GM18526 (cell line): ENCODE data around the gene LAMTOR2.

Source experiments
- POLR2A ChIP-seq: IDR thresholded peaks from 3 replicates; pipeline ENCODE4 v1.6.1; 2011; ENCODE audit not compliant: insufficient read length; ENCODE audit errors: extremely low read depth

Gene LAMTOR2

DNA sequence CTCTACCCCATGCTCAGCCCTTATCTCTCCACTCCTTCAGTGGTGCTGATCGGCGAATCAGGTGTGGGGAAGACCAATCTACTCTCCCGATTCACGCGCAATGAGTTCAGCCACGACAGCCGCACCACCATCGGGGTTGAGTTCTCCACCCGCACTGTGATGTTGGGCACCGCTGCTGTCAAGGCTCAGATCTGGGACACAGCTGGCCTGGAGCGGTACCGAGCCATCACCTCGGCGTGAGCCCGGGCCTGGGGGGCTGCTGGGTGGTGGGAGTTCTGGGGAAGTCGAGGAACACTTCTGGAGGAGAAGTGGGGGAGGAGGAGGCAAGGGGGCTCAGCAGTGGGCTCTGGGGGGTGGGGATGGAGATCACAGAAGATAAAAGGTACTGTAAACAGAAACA lies 11.3 kb downstream of the LAMTOR2 start:
- TF ChIP-seq POLR2A, result no peak

DNA sequence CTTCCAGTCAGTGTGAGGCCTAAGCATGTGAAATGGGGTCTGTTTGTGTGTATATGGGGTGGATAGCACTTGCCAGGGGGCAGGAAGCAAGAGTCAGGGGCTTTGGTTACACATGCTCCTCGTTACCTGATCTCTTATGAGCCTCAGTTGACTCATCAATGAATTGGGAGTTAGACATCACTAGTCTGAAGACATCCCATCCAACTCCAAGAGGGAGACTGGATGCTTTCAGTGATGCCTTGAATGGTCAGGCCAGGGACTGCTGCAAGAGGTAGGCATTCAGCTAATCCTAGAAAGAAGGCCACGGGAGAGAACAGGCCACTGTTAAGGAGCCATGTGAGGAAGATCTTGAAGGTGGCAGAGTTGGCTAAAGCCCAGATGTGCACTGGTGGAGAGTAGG lies 12.7 kb downstream of the LAMTOR2 start:
- TF ChIP-seq POLR2A, result no peak

DNA sequence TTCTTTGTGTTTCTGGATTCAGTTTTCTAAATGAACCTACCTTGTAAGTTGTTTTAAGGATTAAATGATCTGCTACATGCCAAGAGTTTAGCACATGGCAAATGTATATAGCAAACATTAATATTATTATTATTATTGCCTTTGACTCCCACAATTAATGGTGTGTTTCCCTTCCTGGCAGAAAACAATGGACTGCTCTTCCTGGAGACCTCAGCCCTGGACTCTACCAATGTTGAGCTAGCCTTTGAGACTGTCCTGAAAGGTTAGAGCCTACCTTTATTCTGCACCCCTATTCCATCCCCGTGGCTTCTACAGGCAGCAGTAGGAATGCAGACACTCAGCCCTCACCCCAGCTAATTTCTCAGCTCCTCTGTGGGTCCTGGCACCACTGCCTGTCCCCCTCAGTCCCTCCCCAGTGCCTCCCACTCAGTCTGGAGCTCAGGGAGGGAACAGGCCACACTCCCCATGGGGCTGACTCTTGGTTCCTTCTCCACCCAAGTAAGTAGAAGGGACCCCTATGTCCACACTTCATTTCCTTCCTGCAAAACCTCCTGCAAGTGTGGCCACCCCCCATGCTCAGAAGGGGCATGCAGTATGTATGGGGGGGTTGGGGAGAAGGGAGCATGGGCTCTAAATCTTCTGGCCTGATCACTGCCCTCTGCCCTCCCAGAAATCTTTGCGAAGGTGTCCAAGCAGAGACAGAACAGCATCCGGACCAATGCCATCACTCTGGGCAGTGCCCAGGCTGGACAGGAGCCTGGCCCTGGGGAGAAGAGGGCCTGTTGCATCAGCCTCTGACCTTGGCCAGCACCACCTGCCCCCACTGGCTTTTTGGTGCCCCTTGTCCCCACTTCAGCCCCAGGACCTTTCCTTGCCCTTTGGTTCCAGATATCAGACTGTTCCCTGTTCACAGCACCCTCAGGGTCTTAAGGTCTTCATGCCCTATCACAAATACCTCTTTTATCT lies 15.2 kb downstream of the LAMTOR2 start:
- no peak for TF ChIP-seq POLR2A

DNA sequence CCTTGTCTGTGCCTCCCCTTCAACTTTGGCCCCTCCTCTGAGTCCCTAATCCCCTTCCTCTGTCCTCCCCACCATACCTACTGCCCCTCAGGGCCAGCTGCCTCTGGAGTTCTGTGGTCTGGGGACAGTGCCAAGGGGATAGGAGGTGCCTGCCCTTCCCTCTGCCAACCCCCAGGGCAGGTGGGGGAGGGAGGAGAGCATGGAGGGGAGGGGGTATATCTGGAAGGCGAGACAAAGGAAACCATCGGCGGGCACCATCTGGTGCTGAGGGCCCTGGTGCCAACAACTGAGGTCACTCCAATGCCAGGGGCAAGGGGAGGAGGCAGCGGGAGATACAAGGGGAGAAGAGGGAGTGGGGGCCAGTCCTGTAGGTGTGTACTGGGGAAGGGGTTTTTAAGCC lies 16.0 kb downstream of the LAMTOR2 start:
- TF ChIP-seq POLR2A, result no peak

DNA sequence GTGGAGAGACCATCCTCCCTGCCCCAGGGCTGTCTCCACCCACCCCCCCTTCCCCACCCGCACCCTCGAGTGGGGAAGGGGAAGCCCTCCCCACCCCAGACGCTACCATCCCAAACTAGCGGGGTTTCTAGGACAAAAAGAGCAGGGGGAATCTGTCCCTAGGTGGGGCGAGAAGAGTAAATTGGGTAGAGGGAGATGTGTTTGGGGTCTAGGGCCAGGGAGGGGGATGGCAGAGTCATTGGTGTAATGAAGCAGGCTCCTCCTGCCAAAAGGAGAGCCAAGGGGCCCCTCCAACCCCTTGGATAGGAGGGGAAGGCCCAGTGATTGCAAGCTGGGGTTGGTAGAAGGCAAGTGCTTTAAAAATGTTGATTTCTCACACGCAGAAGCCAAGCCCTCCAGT lies 17.7 kb downstream of the LAMTOR2 start:
- no peak for TF ChIP-seq POLR2A

DNA sequence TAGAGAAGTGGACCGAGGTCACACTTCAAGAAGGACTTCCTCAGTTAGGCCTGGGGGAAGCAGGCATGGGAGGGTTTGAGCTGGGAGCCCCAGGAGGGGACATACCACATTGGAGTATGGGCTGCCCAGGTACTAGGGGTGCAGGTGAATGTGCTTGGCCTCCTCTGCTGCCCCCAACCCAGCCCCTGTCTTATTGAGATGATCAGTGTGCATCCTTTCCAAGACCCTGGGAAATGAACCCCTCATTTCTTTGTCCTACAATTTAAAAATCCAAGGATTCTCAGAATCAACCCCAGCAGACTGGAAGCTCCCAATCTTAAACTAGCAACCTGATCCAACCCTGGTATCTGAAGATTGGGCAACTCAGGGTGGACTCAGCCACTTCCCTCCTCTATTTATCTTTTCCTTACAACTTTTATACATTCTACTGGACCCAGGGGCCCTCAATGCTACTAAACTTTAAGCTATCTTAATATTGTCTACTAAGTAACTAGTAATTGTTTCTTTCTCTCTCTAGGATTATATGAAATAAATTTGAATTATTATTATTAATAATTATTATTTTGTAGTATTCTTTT lies 18.6 kb downstream of the LAMTOR2 start:
- TF ChIP-seq POLR2A, result no peak

DNA sequence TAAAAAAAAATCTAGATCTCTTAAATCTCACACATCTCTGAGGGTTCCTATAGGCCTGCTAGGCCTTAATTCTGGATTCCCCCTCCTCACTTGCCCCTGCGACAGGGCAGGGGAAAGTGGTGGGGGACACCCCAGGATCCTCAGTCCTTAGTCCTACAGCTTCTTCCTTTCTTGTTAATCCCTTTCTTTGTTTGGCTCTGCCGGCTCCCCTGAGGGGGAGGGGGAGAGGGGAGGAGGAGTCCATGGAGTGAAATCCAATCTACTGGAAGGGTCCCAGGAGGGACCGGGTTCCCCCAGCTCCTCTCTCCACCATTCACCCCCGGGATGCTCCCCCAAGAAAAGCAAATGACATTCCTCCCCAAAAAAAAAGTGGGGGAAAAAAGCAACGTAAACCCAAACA lies 19.2 kb downstream of the LAMTOR2 start:
- TF ChIP-seq POLR2A, result no peak

DNA sequence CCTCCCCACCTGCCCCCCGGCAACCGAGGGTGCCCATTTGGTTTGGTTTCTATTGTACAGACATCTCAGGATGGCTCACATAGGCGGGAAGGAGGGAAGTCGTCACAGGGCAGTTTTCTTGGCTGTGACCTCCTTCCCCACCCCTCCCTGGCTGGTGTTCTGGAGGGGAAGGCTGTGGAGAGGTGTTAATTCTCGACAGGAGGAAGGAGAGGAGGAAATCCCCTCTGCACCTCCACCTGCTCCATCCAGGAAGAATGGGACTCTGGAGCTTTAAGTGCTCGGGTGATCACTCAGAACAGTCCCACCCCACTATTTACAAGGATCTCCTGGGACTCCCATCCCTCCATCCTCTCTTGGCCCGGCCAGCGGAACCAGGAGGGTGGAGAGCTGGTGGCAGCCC lies 20.1 kb downstream of the LAMTOR2 start:
- no peak for TF ChIP-seq POLR2A

DNA sequence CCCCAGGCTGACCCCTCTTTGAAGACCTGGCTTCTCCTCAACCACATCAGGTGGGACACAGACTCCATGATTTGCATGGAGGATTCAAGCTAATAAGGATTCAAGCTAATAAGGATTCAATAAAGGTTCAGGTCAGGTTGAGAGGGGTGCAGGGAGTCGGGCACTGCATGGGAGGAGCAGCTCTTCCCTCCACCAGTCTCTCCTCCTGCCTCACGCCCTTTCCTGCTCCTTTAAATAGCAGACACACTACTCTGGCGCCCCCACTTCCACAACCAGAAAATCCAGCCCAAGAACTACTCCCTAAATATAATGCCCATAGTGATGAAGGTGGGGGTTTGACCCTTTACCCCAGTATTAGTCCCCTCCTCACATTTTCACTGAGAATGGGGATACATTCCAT lies 20.6 kb downstream of the LAMTOR2 start:
- no peak for TF ChIP-seq POLR2A

DNA sequence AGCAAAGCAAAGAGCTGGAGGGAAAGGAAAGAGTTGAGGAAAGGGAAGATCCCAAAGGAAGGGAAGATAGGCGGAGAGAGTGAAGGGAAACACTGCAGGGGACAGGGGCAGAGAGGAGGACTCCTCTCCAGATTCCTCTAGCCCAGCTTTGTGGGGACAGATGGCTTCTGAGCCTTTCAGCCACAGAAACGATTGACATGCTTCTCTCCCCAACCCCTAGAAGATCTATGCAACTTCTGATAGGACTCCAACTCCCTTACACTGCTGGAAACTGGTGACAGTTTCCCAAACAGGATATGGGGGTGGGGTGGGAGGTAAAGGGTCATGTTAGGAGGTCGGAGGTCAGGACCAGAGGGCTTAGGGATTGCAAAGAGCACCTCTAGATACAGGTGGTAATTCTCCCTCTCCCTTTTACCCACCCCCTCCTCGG lies 21.2 kb downstream of the LAMTOR2 start:
- no peak for TF ChIP-seq POLR2A

DNA sequence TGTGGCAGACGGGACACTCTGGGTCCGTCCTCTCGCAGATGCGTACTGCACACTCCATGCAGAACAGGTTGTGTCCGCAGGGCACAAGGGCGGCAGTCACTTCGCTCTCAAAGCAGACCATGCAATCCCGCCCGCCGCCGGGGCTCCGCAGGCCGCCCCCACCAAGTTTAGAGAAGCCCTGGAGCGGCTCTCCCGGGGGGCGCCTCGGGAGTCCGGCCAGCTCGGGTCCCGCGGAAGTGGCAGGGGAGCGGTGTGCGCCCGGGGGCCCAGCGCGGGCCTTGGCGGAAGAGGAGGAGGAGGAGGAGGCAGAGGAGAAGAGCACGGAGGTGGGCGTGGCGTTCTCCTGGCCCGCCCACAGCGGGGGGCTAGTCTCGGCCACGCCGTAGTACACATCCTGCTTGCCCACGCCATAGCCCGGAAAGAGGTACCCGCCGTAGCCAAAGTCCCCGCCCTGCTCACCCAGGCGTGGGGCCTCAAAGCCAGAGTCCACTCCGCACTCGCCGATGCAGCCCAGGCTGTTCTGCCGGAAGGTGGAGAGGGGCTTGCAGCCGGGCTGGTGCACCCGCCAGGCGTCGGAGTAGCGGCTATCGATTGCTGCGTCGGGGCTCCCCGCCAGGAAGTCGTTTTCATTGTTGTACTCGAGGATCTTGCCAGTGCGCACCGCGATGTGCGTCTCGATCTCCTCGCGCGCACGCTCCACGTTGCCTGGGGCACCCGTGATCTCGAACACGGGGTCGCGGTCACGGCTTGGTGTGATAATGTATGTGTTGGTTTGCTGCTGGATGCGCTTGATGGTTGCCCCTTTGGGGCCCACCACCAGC lies 22.2 kb downstream of the LAMTOR2 start:
- peak; percentile 46 for TF ChIP-seq POLR2A

DNA sequence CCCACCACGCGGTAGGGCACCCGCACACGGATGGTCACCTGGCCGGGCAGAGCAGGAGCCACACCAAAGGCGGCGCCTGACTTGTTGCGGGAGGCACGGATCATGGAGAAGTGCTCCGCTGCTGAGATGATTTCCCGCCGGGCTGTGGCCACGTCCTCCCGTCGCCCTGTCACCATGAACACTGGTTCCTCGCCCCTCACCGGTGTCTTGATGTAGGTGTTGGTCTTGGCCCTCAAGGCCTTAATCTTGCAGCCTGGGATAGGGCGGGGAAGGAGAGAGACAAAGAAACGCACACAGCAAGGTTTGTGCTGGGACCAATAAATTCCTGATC lies 22.8 kb downstream of the LAMTOR2 start:
- TF ChIP-seq POLR2A, result no peak

DNA sequence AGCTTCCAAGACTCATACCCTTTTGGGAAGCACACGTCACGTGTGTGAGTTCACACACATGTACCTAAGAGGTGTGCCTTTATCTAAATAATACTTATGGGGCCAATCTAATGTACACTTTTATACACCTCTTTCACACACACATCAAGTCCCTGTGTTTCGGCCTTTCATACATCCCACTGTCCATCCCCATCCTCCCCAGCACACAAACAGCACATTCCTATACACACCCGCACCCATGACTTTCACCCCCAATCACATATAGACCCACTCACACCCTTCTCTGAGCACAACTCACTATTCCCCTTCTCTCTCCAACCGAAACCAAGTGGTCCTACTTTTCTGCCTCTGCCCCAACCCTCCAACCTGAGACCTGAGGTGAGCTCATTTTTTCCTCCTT lies 24.1 kb downstream of the LAMTOR2 start:
- TF ChIP-seq POLR2A, result no peak

DNA sequence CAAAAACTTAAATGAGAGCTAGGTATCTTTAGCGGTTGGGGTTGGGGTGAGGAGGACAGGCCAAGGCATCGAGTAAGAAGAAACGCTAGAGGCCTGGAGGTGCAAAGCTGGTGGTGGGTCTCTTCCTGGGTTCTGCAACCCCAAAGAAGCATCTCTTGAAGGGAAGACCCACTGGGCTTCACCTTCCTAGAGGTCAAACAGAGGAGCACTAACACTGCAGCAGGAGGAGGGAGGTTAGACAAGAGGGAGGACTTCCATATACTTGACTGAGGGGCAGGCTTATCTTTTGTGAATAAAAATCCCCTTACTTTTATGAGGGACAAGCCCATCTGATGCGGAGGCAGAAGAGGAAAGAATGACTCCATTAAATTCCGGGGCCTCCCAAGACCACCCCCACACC lies 25.2 kb downstream of the LAMTOR2 start:
- no peak for TF ChIP-seq POLR2A

DNA sequence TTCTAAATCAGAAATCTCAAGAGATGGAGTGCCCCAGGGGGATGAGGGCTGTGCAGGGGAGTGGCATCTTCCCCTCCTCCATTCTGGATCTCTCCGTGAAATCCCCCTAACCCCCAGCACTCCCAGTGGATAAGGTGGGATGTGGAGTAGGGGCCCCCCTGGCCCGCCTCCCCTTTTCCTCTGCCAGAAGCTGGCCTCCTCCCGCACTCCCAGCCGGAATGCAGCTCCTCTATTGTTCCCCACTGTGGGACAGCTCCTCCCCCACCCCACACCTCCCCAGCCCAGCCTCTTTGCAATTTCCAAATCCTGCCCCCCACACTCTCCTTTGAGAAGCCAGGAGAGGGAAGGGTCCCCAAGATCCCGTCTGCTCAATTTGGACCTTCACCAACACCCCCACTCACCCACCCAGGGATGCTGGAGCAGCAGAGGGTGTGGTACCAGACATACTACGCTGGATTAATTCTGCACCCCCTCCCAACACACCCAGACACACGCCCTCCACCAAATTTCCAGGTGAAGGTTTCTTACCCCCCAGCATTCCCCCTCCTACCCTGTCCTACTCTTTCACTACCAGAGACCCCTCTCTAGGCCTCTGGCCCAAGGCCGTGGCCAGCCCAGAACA lies 25.8 kb downstream of the LAMTOR2 start:
- TF ChIP-seq POLR2A, result no peak

DNA sequence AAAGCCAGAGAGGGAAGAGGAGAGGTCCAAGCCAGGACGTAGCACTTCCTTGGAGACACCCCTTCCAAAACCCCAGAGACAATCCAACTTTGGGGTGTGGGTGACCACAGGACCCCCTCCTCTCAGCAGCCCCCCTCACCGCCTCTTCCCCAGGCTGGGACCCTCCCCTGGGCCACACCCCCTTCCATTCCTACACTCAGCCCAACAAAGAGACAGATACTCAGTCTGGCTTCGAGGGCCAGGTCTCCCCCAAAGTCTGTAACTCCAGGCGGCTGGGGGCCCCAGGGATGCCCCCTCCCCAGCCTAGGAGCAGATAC lies 26.2 kb downstream of the LAMTOR2 start:
- TF ChIP-seq POLR2A, result no peak
